ENCODE measurements around the gene ELAVL1. TPM values are rescaled to one million over a fixed set of nuclear protein-coding genes. Genes with fewer than 3 reads are reported as not detected.

The ELAVL1 gene
- total and polyA plus RNA-seq, 2 donors = 36.7 to 41.1 TPM

- Histone ChIP-seq H3K4me3 (ENCODE audit: low read depth, low read length) (no peak overlapping the region), H3K27ac (ENCODE audit: low read depth) (no peak overlapping the region), H3K4me1 (ENCODE audit: insufficient read depth) (no peaks in the 10 kb centered on the region), H3K36me3 (ENCODE audit: insufficient read depth) (no peaks in the 10 kb centered on the region)
- no peak for DNase-seq (ENCODE audit: extremely low spot score)
- WGBS = 66% methylated on average over 23 of the region's 23 CpGs
These were observed 18.9 kb downstream of the ELAVL1 start for GRCh38 chr19:7986321-7987113.

- H3K4me1 ChIP-seq (ENCODE audit: insufficient read depth) = no peaks in the 10 kb centered on the region
- no peak for DNase-seq (ENCODE audit: extremely low spot score)
- WGBS = 86% methylated on average over 7 of the region's 7 CpGs
- no peak overlapping the region for H3K4me3 ChIP-seq (ENCODE audit: low read depth, low read length)
- H3K27ac ChIP-seq (ENCODE audit: low read depth) = no peak overlapping the region
- H3K36me3 ChIP-seq (ENCODE audit: insufficient read depth) = peaks cover under 1% of the 10 kb centered on the region
These were observed 19.9 kb downstream of the ELAVL1 start for GRCh38 chr19:7985481-7985911.

GRCh38 chr19:7983995-7984837, 21.2 kb downstream of the ELAVL1 start:
- no peak overlapping the region for H3K27ac ChIP-seq (ENCODE audit: low read depth)
- WGBS = 95% methylated on average over 14 of the region's 14 CpGs
- H3K4me1 ChIP-seq (ENCODE audit: insufficient read depth) = no peaks in the 10 kb centered on the region
- no peak overlapping the region for H3K4me3 ChIP-seq (ENCODE audit: low read depth, low read length)
- DNase-seq (ENCODE audit: extremely low spot score) = no peak
- H3K36me3 ChIP-seq (ENCODE audit: insufficient read depth) = peaks cover 2% of the 10 kb centered on the region

- Histone ChIP-seq H3K27ac (ENCODE audit: low read depth) (no peak overlapping the region), H3K4me1 (ENCODE audit: insufficient read depth) (no peaks in the 10 kb centered on the region), H3K4me3 (ENCODE audit: low read depth, low read length) (no peak overlapping the region), H3K36me3 (ENCODE audit: insufficient read depth) (peaks cover 2% of the 10 kb centered on the region)
- WGBS = 90% methylated on average over 18 of the region's 18 CpGs
- no peak for DNase-seq (ENCODE audit: extremely low spot score)
These were observed 22.0 kb downstream of the ELAVL1 start for GRCh38 chr19:7983286-7983950.

GRCh38 chr19:7982651-7983099, 22.8 kb downstream of the ELAVL1 start:
- Histone ChIP-seq H3K27ac (ENCODE audit: low read depth) (no peak overlapping the region), H3K4me1 (ENCODE audit: insufficient read depth) (no peaks in the 10 kb centered on the region), H3K4me3 (ENCODE audit: low read depth, low read length) (no peak overlapping the region), H3K36me3 (ENCODE audit: insufficient read depth) (peaks cover 2% of the 10 kb centered on the region)
- DNase-seq (ENCODE audit: extremely low spot score) = no peak
- WGBS = 80% methylated on average over 21 of the region's 21 CpGs

GRCh38 chr19:7982103-7982502, 23.3 kb downstream of the ELAVL1 start:
- 90% methylated on average over 10 of the region's 10 CpGs for WGBS
- DNase-seq (ENCODE audit: extremely low spot score) = no peak
- Histone ChIP-seq H3K4me1 (ENCODE audit: insufficient read depth) (no peaks in the 10 kb centered on the region), H3K27ac (ENCODE audit: low read depth) (no peak overlapping the region), H3K4me3 (ENCODE audit: low read depth, low read length) (no peak overlapping the region), H3K36me3 (ENCODE audit: insufficient read depth) (peaks cover 2% of the 10 kb centered on the region)

GRCh38 chr19:7981661-7982060, 23.8 kb downstream of the ELAVL1 start:
- no peak for DNase-seq (ENCODE audit: extremely low spot score)
- Histone ChIP-seq H3K4me3 (ENCODE audit: low read depth, low read length) (no peak overlapping the region), H3K36me3 (ENCODE audit: insufficient read depth) (peaks cover 2% of the 10 kb centered on the region), H3K27ac (ENCODE audit: low read depth) (no peak overlapping the region), H3K4me1 (ENCODE audit: insufficient read depth) (no peaks in the 10 kb centered on the region)
- WGBS = 95% methylated on average over 7 of the region's 7 CpGs

- Histone ChIP-seq H3K27ac (ENCODE audit: low read depth) (no peak overlapping the region), H3K4me3 (ENCODE audit: low read depth, low read length) (no peak overlapping the region), H3K36me3 (ENCODE audit: insufficient read depth) (peaks cover 2% of the 10 kb centered on the region), H3K4me1 (ENCODE audit: insufficient read depth) (no peaks in the 10 kb centered on the region)
- WGBS = 86% methylated on average over 7 of the region's 7 CpGs
- no peak for DNase-seq (ENCODE audit: extremely low spot score)
These were observed 24.2 kb downstream of the ELAVL1 start for GRCh38 chr19:7981199-7981598.

GRCh38 chr19:7980635-7981121, 24.8 kb downstream of the ELAVL1 start:
- Histone ChIP-seq H3K36me3 (ENCODE audit: insufficient read depth) (peaks cover 2% of the 10 kb centered on the region), H3K4me3 (ENCODE audit: low read depth, low read length) (no peak overlapping the region), H3K27ac (ENCODE audit: low read depth) (no peak overlapping the region), H3K4me1 (ENCODE audit: insufficient read depth) (no peaks in the 10 kb centered on the region)
- no peak for DNase-seq (ENCODE audit: extremely low spot score)
- WGBS = 89% methylated on average over 12 of the region's 12 CpGs

- no peak overlapping the region for H3K4me3 ChIP-seq (ENCODE audit: low read depth, low read length)
- peaks cover 2% of the 10 kb centered on the region for H3K36me3 ChIP-seq (ENCODE audit: insufficient read depth)
- H3K27ac ChIP-seq (ENCODE audit: low read depth) = no peak overlapping the region
- no peaks in the 10 kb centered on the region for H3K4me1 ChIP-seq (ENCODE audit: insufficient read depth)
- DNase-seq (ENCODE audit: extremely low spot score) = no peak
- WGBS = 91% methylated on average over 13 of the region's 13 CpGs
These were observed 25.3 kb downstream of the ELAVL1 start for GRCh38 chr19:7980168-7980567.

- 85% methylated on average over 8 of the region's 8 CpGs for whole genome bisulfite sequencing
- DNase-seq (ENCODE audit: extremely low spot score) = no peak
- H3K27ac ChIP-seq (ENCODE audit: low read depth) = no peak overlapping the region
- peaks cover 2% of the 10 kb centered on the region for H3K36me3 ChIP-seq (ENCODE audit: insufficient read depth)
- H3K4me1 ChIP-seq (ENCODE audit: insufficient read depth) = no peaks in the 10 kb centered on the region
- H3K4me3 ChIP-seq (ENCODE audit: low read depth, low read length) = no peak overlapping the region
These were observed 25.9 kb downstream of the ELAVL1 start for GRCh38 chr19:7979559-7979958.

- Histone ChIP-seq H3K36me3 (ENCODE audit: insufficient read depth) (peaks cover 2% of the 10 kb centered on the region), H3K27ac (ENCODE audit: low read depth) (no peak overlapping the region), H3K4me1 (ENCODE audit: insufficient read depth) (no peaks in the 10 kb centered on the region), H3K4me3 (ENCODE audit: low read depth, low read length) (no peak overlapping the region)
- DNase-seq (ENCODE audit: extremely low spot score) = no peak
- 81% methylated on average over 10 of the region's 10 CpGs for WGBS
These were observed 26.4 kb downstream of the ELAVL1 start for GRCh38 chr19:7979011-7979410.

GRCh38 chr19:7978179-7978825, 27.1 kb downstream of the ELAVL1 start:
- Histone ChIP-seq H3K27ac (ENCODE audit: low read depth) (no peak overlapping the region), H3K4me1 (ENCODE audit: insufficient read depth) (no peaks in the 10 kb centered on the region), H3K36me3 (ENCODE audit: insufficient read depth) (peaks cover 2% of the 10 kb centered on the region), H3K4me3 (ENCODE audit: low read depth, low read length) (no peak overlapping the region)
- WGBS = 86% methylated on average over 12 of the region's 12 CpGs
- DNase-seq (ENCODE audit: extremely low spot score) = no peak

All from urinary bladder (tissue), 4 donors.